NCI-H2171 (cell line): Measurements from ENCODE around the gene FBXW12.
A peak's percentile ranks its signal among the peaks of the same experiment; 100 is the strongest.

ENCODE experiments used
- DNase-seq: peaks from one replicate; lab custom pipeline; 2025; lab: John Stamatoyannopoulos, UW

Gene FBXW12

DNA sequence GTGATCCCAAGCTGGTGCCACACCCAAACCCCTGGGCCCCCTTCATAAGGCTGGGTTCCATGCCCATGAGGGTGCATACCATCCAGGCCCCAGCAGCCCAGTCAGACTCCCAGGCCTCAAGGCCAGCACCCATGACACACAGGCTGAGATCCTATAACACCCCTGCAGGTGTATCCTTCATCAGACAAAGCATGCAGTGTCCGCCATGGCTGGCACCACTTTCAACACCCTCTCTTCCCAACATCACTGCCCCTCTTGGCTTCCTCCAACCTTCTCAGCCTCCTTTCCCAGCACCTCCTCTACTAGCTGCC is 64.4 kb downstream of the FBXW12 start:
- no peak for DNase-seq

DNA sequence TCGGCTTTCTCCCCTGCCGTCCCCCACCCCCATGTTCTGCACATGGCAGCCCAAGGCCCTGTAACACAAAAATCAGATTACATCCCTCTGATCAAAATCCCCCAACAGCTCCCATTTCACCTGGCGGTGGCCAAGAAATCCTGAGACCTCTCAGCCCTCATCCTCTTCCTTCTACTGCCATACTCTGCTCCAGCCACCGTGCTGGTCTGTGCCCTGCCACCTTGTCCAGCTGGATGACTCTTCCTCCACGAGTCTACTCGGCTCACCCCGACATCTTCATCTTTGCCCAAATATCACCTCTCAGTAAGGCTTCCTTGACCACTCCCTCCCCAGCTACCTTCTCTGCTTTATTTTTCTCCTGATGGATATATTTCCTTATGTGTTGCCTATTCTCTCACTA is 64.8 kb downstream of the FBXW12 start:
- no peak for DNase-seq

DNA sequence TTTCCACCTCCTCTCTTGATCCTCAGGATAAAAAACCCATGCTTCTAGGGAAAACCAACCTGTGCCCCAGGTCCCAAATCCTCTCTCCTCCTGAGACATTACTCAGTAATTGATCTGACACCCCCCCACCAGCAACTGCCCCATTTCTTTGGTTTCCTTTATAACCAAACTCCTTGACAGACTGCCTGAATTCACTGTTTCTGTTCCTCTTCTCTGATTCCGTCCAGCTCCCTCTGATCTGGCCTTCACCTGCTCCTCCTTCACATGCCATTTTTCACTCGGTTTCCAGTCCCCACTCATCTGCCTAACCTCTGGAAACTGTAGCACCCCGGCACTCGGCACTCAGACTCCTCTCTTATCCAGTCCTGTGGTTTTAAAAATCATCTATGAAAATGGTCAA is 65.8 kb downstream of the FBXW12 start:
- no peak for DNase-seq

DNA sequence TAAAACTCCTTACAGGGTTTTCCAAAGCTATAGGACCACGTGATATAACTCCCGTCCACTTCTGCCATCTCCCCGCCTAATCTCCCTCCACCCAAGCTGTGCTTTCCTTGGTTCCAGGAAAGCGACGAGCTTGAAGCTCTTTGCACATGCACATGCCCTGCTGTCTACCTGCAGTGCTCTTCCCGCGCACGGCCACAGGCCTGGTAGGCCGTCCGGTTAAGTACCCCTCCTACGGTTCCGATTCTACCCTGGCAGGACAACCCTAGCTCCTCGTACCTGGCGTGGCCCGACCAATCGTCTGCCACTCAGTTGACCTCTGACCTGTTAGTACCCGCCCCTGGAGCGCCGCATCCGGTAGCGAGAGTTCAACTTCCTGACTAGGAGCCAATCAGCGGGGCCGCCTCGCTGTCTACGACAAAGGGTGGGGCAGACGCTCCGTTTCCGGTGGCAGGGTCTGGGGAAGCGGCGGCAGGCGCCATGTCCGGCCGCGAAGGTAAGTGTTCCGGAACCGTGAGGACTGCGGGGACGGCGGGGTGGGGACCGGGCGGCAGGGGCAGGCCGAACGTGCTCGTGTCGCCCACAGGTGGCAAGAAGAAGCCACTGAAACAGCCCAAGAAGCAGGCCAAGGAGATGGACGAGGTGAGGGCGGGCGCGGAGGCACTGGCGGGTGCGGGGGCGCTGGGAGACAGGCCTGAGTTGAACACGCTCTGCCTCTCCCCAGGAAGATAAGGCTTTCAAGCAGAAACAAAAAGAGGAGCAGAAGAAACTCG is 68.0 kb downstream of the FBXW12 start, which contains the start of the genes CCDC51 and TMA7:
TSS of gene CCDC51 (minus strand) at position 300 of the 770 bp plus-strand sequence. CDS start 4,991 bp downstream, outside the sequence.
TSS of gene TMA7 (plus strand) at position 438 of the 770 bp plus-strand sequence. CDS start at position 478, 40 bp downstream.
- DNase-seq = peak; percentile 80

DNA sequence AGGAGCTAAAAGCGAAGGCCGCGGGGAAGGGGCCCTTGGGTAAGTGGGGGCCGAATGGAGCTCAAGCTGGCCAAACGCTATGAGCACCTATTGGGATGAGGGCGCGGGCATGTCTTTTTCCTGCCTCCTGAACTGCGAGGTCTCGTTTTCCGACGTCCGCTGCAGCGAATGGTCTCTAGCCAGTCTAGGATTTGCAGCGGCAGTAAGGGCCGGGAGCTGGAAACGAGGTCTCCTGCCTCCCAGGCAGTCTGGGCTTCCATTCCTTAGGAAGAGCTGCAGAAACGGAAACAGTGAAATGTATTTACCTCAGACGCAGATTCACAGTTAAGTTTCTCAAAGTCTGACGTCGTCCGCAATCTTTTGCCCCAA is 68.6 kb downstream of the FBXW12 start:
- no peak for DNase-seq

DNA sequence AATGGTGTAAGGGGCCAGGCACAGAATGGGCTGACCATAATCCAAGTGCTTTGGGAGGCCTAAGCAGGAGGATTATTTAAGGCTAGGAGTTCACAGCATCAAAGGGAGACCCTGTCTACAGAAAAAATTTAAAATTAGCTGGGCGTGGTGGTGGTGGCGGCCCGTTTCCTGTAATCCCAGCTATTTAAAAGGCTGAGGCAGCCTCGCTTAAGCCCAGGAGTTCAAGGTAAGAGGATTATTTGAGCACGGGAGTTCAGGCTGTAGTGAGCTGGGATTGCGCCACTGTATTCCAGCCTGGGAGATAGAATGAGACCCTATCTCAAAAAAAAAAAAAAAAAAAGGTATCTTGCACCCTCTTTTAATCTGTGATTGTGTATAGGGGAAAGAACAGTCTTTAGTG is 69.9 kb downstream of the FBXW12 start:
- DNase-seq = no peak
